ENCODE measurements around the gene COBLL1. TPM values are rescaled to one million over a fixed set of nuclear protein-coding genes. Genes with fewer than 3 reads are reported as not detected.

Gene COBLL1, protein sequence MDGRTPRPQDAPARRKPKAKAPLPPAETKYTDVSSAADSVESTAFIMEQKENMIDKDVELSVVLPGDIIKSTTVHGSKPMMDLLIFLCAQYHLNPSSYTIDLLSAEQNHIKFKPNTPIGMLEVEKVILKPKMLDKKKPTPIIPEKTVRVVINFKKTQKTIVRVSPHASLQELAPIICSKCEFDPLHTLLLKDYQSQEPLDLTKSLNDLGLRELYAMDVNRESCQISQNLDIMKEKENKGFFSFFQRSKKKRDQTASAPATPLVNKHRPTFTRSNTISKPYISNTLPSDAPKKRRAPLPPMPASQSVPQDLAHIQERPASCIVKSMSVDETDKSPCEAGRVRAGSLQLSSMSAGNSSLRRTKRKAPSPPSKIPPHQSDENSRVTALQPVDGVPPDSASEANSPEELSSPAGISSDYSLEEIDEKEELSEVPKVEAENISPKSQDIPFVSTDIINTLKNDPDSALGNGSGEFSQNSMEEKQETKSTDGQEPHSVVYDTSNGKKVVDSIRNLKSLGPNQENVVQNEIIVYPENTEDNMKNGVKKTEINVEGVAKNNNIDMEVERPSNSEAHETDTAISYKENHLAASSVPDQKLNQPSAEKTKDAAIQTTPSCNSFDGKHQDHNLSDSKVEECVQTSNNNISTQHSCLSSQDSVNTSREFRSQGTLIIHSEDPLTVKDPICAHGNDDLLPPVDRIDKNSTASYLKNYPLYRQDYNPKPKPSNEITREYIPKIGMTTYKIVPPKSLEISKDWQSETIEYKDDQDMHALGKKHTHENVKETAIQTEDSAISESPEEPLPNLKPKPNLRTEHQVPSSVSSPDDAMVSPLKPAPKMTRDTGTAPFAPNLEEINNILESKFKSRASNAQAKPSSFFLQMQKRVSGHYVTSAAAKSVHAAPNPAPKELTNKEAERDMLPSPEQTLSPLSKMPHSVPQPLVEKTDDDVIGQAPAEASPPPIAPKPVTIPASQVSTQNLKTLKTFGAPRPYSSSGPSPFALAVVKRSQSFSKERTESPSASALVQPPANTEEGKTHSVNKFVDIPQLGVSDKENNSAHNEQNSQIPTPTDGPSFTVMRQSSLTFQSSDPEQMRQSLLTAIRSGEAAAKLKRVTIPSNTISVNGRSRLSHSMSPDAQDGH
- 10 to 100 TPM; 20.7 to 23.9 TPM for total RNA-seq

DNA sequence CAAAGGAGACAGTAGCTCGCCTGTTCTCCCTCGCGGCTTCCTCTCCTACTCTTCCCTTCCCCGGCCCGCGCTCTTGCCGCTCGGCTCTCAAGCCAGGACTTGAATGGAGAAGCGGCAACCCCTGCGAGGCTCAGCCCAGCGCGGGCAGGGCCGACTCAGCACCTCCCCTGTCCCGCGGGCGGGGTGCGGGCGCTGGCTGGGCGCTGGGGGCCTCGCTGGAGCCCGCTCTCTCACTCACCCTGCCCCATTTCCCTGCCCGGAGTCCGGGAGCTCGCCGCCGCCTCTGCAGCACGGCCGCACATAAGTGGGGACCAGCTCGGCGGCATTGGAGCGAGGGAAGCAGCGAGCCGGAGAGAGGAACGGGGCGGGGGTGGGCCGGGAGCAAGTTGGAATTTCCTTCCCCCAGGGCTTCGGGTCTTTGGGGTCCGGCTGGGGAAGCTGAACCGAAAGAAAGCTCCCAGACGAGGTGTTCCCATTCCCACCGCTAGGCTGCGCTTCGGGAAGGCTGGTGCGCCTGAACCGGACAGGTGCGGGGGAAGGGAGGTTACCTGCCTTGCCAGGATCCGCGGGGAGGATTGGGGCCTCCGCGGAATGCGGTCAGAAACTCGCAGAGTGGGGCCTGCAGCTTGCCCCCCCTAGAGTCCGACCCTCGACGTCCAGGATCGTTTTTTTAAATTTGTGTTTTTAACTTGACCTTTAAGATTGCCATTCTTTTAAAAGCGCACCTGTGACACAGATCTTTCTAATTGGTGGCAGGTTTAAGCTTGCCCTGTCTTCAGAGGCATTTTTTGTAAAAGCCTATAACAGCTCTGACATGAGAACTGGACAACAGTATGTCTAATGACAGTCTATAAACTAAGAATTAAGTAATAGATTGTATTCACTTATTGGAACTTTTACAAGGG, at the start of gene COBLL1:
COBLL1 (minus strand) TSS at position 105 of the 905 bp plus-strand sequence. CDS start 627 bp downstream, outside the sequence.
- TF ChIP-seq CTCF (IDR thresholded peaks at IDR 0.05), result peak; percentile 81
- peak; percentile 91 for DNase-seq
- Histone ChIP-seq H3K4me1 (no peaks in the 10 kb centered on the region), H3K9me3 (no peaks in the 10 kb centered on the region), H3K4me3 (peak within 1 kb of the TSS; percentile 57), H3K36me3 (no peaks in the 10 kb centered on the region), H3K27ac (peak within 1 kb of the TSS; percentile 96), H3K9ac (ENCODE audit: low read depth in 2 of 2, low read length in 2 of 2) (peak within 1 kb of the TSS; percentile 81), H3K27me3 (no peaks in the 10 kb centered on the region)
- intact Hi-C loops (cut with DNase I), result loop anchor here (5.0 to 10.0 kb wide), 2 partner anchors 73 to 105 kb away; no protein-coding TSS in a partner anchor

- H3K27ac ChIP-seq, result no peak overlapping the region
Measured at GRCh38 chr2:164890544-164890943, 48.9 kb upstream of the COBLL1 start.

DNA sequence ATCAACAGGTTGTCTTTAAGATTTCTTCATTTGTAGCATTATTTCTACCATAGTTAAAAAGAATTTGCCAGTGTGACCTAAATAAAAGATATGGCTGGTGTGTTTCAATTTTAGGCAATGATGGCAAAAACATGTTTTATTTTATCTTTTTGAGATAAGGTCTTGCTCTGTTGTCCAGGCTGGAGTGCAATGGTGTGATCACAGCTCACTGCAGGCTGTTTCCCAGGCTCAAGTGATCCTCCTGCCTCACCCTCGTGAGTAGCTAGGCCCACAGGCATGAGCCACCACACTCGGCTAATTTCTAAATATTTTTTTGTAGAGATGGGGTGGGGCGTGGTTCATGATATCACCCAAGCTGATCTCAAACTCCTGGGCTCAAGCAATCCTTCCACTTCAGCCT, 47.0 kb upstream of the COBLL1 start:
- no peak overlapping the region for H3K4me3 ChIP-seq
- no peak for TF ChIP-seq CTCF (IDR thresholded peaks at IDR 0.05)
- no peak overlapping the region for H3K9ac ChIP-seq (ENCODE audit: low read depth in 2 of 2, low read length in 2 of 2)
- no peak for DNase-seq
- intact Hi-C loops (cut with DNase I), result no loop called here
- no peaks in the 10 kb centered on the region for H3K36me3 ChIP-seq
- H3K27ac ChIP-seq, result no peak overlapping the region
- H3K27me3 ChIP-seq, result no peaks in the 10 kb centered on the region
- H3K9me3 ChIP-seq, result no peaks in the 10 kb centered on the region
- H3K4me1 ChIP-seq, result no peaks in the 10 kb centered on the region

More at GRCh38 chr2:164890544-164890943, 48.9 kb upstream of the COBLL1 start:
- Histone ChIP-seq H3K27me3 (no peaks in the 10 kb centered on the region), H3K36me3 (no peaks in the 10 kb centered on the region), H3K9ac (ENCODE audit: low read depth in 2 of 2, low read length in 2 of 2) (no peak overlapping the region), H3K4me3 (no peak overlapping the region), H3K4me1 (no peaks in the 10 kb centered on the region), H3K9me3 (no peaks in the 10 kb centered on the region)
- no peak for DNase-seq
- no peak for TF ChIP-seq CTCF (IDR thresholded peaks at IDR 0.05)
- intact Hi-C loops (cut with DNase I), result no loop called here

- no peaks in the 10 kb centered on the region for H3K9me3 ChIP-seq
- intact Hi-C loops (cut with DNase I), result no loop called here
- DNase-seq, result no peak
- no peak overlapping the region for H3K27ac ChIP-seq
- H3K4me3 ChIP-seq, result no peak overlapping the region
- no peaks in the 10 kb centered on the region for H3K4me1 ChIP-seq
- no peak for TF ChIP-seq CTCF (IDR thresholded peaks at IDR 0.05)
- no peaks in the 10 kb centered on the region for H3K27me3 ChIP-seq
- H3K36me3 ChIP-seq, result no peaks in the 10 kb centered on the region
- no peak overlapping the region for H3K9ac ChIP-seq (ENCODE audit: low read depth in 2 of 2, low read length in 2 of 2)
Measured at GRCh38 chr2:164887434-164888144, 46.0 kb upstream of the COBLL1 start.

All from colonic mucosa (tissue), 4 donors.